Smooth muscle cell (in vitro differentiated cells): Measurements from ENCODE around the gene ZFPM1. TPM values are rescaled to one million over a fixed set of nuclear protein-coding genes. Genes with fewer than 3 reads are reported as not detected.

Experiments used
- DNase-seq: peaks from one replicate; lab custom pipeline; 2025; ENCODE audit not compliant: unreplicated experiment; lab: John Stamatoyannopoulos, UW
- H2AFZ ChIP-seq: fragments of 200-600 bp; sonication (generic); 2 replicates; pipeline ENCODE4 v1.6.0; 2016; ENCODE audit warnings: antibody characterized with exemption, low read depth, mild to moderate bottlenecking
- H3F3A ChIP-seq: fragments of 200-600 bp; sonication (generic); 2 replicates; pipeline ENCODE4 v1.6.0; 2017; ENCODE audit warnings: antibody characterized with exemption, low read depth
- H3K27ac ChIP-seq: fragments of 200-600 bp; sonication (generic); 2 replicates; pipeline ENCODE4 v1.5.1; 2016; ENCODE audit warnings: low read depth, mild to moderate bottlenecking
- H3K27me3 ChIP-seq: fragments of 200-600 bp; sonication (generic); 2 replicates; pipeline ENCODE4 v1.6.1; 2016; ENCODE audit warnings: low read depth, mild to moderate bottlenecking
- H3K36me3 ChIP-seq: fragments of 200-600 bp; sonication (generic); 2 replicates; pipeline ENCODE4 v1.5.1; 2016; ENCODE audit warnings: low read depth
- H3K4me1 ChIP-seq: fragments of 200-600 bp; sonication (generic); 2 replicates; pipeline ENCODE4 v1.5.1; 2016; ENCODE audit warnings: low read depth
- H3K4me2 ChIP-seq: fragments of 200-600 bp; sonication (generic); 2 replicates; pipeline ENCODE4 v1.6.0; 2016; ENCODE audit warnings: mild to moderate bottlenecking
- H3K4me3 ChIP-seq: fragments of 200-600 bp; sonication (generic); 2 replicates; pipeline ENCODE4 v1.5.1; 2016; ENCODE audit warnings: mild to moderate bottlenecking
- H3K79me2 ChIP-seq: fragments of 200-600 bp; sonication (generic); 2 replicates; pipeline ENCODE4 v1.6.0; 2016; ENCODE audit warnings: low read depth, mild to moderate bottlenecking
- H3K9ac ChIP-seq: fragments of 200-600 bp; sonication (generic); 2 replicates; pipeline ENCODE4 v1.6.0; 2016; ENCODE audit warnings: low read depth
- H3K9me3 ChIP-seq: fragments of 200-600 bp; sonication (generic); replicated peaks from 2 replicates; pipeline ENCODE4 v1.5.1; 2016; ENCODE audit warnings: low read depth
- H4K20me1 ChIP-seq: fragments of 200-600 bp; sonication (generic); 2 replicates; pipeline ENCODE4 v1.6.0; 2016; ENCODE audit warnings: low read depth
- CTCF ChIP-seq: fragments of 200-600 bp; sonication (generic); IDR thresholded peaks from 2 replicates; pipeline ENCODE4 v1.5.1; 2017; ENCODE audit warnings: borderline replicate concordance, mild to moderate bottlenecking, antibody characterized with exemption; ENCODE audit not compliant: insufficient read depth, poor library complexity, severe bottlenecking
- WGBS: methylation state at CpG from one replicate; pipeline ENCODE4 v1.1.7; 2016; ENCODE audit warnings: low lambda C conversion rate; 5-methylcytosine and 5-hydroxymethylcytosine counted together
- polyA plus RNA-seq: library from polyadenylated mRNA; unstranded; fragments of >200 nt; fragmentation: Nextera tagmentation; extraction: Ambion mirVana; gene quantifications from 2 replicates; pipeline ENCODE4 v1.2.1, GENCODE V29; 2016
- total RNA-seq: library from RNA; depleted of rRNA; stranded (reverse); fragments of >200 nt; gene quantifications from 2 replicates; pipeline ENCODE4 v1.2.3, GENCODE V29; 2014

The ZFPM1 gene
- total and polyA plus RNA-seq, 2 experiments from 2014 or later, result 0.99 to 4.9 TPM

- Histone ChIP-seq H3F3A (no peaks in the 10 kb centered on the region), H4K20me1 (peaks cover 63% of the 10 kb centered on the region), H3K36me3 (no peaks in the 10 kb centered on the region), H3K79me2 (no peaks in the 10 kb centered on the region), H3K27ac (no peak overlapping the region), H3K4me3 (no peak overlapping the region), H3K4me2 (no peak overlapping the region), H3K27me3 (no peaks in the 10 kb centered on the region), H3K9me3 (no peaks in the 10 kb centered on the region), H3K9ac (no peak overlapping the region), H3K4me1 (no peaks in the 10 kb centered on the region), H2AFZ (no peak overlapping the region)
- no peak for DNase-seq
- TF ChIP-seq CTCF, result no peak
- WGBS, result 92% methylated on average over 6 of the region's 6 CpGs
Observed at GRCh38 chr16:88423448-88423850, 29.6 kb upstream of the ZFPM1 start.

- WGBS, result 90% methylated on average over 16 of the region's 24 CpGs
- Histone ChIP-seq H2AFZ (no peak overlapping the region), H3K79me2 (no peaks in the 10 kb centered on the region), H3K27me3 (no peaks in the 10 kb centered on the region), H3K9ac (no peak overlapping the region), H3K36me3 (no peaks in the 10 kb centered on the region), H3K9me3 (no peaks in the 10 kb centered on the region), H3K4me1 (no peaks in the 10 kb centered on the region), H3K4me3 (no peak overlapping the region), H3F3A (no peaks in the 10 kb centered on the region), H3K4me2 (no peak overlapping the region), H3K27ac (no peak overlapping the region), H4K20me1 (peaks cover 50% of the 10 kb centered on the region)
- DNase-seq, result no peak
- no peak for TF ChIP-seq CTCF
Observed at GRCh38 chr16:88424587-88425235, 28.4 kb upstream of the ZFPM1 start.

GRCh38 chr16:88426018-88426417 lies 27.1 kb upstream of the ZFPM1 start:
- H3K27me3 ChIP-seq, result no peaks in the 10 kb centered on the region
- H3K9ac ChIP-seq, result no peak overlapping the region
- H3K27ac ChIP-seq, result no peak overlapping the region
- H3K79me2 ChIP-seq, result no peaks in the 10 kb centered on the region
- no peak for DNase-seq
- H3K4me2 ChIP-seq, result no peak overlapping the region
- WGBS, result 96% methylated on average over 13 of the region's 13 CpGs
- no peaks in the 10 kb centered on the region for H3K9me3 ChIP-seq
- no peak overlapping the region for H2AFZ ChIP-seq
- H4K20me1 ChIP-seq, result peaks cover 37% of the 10 kb centered on the region
- no peaks in the 10 kb centered on the region for H3F3A ChIP-seq
- no peak for TF ChIP-seq CTCF
- no peaks in the 10 kb centered on the region for H3K4me1 ChIP-seq
- no peaks in the 10 kb centered on the region for H3K36me3 ChIP-seq
- H3K4me3 ChIP-seq, result no peak overlapping the region

DNA sequence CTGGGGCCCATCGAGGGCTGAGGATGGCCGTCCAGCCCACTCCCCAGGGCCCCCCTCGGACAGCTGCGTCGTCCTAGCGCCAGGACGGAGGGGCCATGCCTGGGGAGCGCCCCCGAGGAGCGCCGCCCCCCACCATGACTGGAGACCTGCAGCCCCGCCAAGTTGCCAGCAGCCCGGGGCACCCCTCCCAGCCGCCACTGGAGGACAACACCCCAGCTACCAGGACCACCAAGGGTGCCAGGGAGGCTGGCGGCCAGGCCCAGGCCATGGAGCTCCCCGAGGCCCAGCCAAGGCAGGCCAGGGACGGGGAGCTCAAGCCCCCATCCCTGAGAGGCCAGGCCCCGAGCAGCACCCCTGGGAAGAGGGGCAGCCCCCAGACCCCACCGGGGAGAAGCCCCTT lies 25.7 kb upstream of the ZFPM1 start:
- no peak for TF ChIP-seq CTCF
- Histone ChIP-seq H3K4me2 (no peak overlapping the region), H3K4me1 (no peaks in the 10 kb centered on the region), H2AFZ (no peak overlapping the region), H3K9ac (no peak overlapping the region), H4K20me1 (peaks cover 24% of the 10 kb centered on the region), H3K27me3 (no peaks in the 10 kb centered on the region), H3K9me3 (no peaks in the 10 kb centered on the region), H3K79me2 (no peaks in the 10 kb centered on the region), H3K27ac (no peak overlapping the region), H3K4me3 (no peak overlapping the region), H3F3A (no peaks in the 10 kb centered on the region), H3K36me3 (no peaks in the 10 kb centered on the region)
- DNase-seq, result no peak
- 96% methylated on average over 19 of the region's 19 CpGs for WGBS
